K562 (cell line): Measurements from ENCODE around the gene PNMA8B. TPM values are rescaled to one million over a fixed set of nuclear protein-coding genes. Genes with fewer than 3 reads are reported as not detected.

Experiments used
- ATAC-seq: fragments of 200-7000 bp; cut with Tn5 transposase; 3 replicates; pipeline ENCODE4 v1.9.1; 2020; ENCODE audit warnings: moderate library complexity
- BruUV-seq: library from RNA; stranded (reverse); fragments of 400-500 nt; replicated peaks from 2 replicates; lab custom pipeline; 2021; lab: Mats Ljungman, UMichigan
- CTCF ChIA-PET: fragments of 300-600 bp; formaldehyde crosslinking; extraction: SDS; loops from one replicate; lab custom pipeline; 2021; ENCODE audit warnings: low intra/inter-chr PET ratio; lab: Yijun Ruan, JAX
- POLR2A ChIA-PET: fragments of 300-600, 350-650 bp; sonication (Branson Sonifier 250); formaldehyde crosslinking; extraction: SDS; loops from one replicate; lab custom pipeline; 2021; ENCODE audit warnings: antibody characterized with exemption, inconsistent platforms; lab: Yijun Ruan, JAX
- DNase-seq, 4 experiments: peaks; one replicate each; pipeline versions ENCODE4 v3.0.0 to v3.0.0-alpha.2; 2011 to 2018; ENCODE audit warnings: low spot score in 3 of 4, mixed read lengths in 3 of 4; ENCODE audit errors: extremely low read depth in 1 of 4
- FAIRE-seq: peaks from 2 replicates; lab custom pipeline; 2011; peaks lifted over from hg19 to GRCh38; lab: Jason Lieb, UNC
- H2AFZ ChIP-seq: 2 replicates; pipeline ENCODE4 v1.6.0; 2011; ENCODE audit warnings: low read depth, low read length, control low read depth, inconsistent platforms
- H3K27ac ChIP-seq: fragments of 200-600 bp; 3 replicates; pipeline ENCODE4 v1.8.0; 2011; ENCODE audit warnings: low read depth, mild to moderate bottlenecking, control low read depth, inconsistent platforms, low read length, moderate library complexity, mixed read lengths; ENCODE audit errors: extremely low read depth
- H3K27me3 ChIP-seq, 2 experiments: fragments of 300-600 bp in 1 of 2; 2 replicates in 1 of 2; 3 replicates in 1 of 2; pipeline versions ENCODE4 v1.6.0 to v1.8.0; 2011; ENCODE audit warnings: inconsistent platforms in 2 of 2, low read length in 2 of 2, mild to moderate bottlenecking in 1 of 2, mixed read lengths in 1 of 2, moderate library complexity in 1 of 2; ENCODE audit not compliant: control insufficient read depth in 2 of 2, insufficient read depth in 2 of 2
- H3K36me3 ChIP-seq: fragments of 300-600 bp; 3 replicates; pipeline ENCODE4 v1.8.0; 2011; ENCODE audit warnings: mild to moderate bottlenecking, low read length, inconsistent platforms; ENCODE audit not compliant: control insufficient read depth, insufficient read depth
- H3K4me1 ChIP-seq, 2 experiments: fragments of 200-600 bp in 1 of 2; replicated peaks in 1 of 2; 2 replicates in 1 of 2; 3 replicates in 1 of 2; pipeline versions ENCODE4 v1.5.1 to v1.8.0; 2011; ENCODE audit warnings: inconsistent platforms in 2 of 2, low read length in 2 of 2, mild to moderate bottlenecking in 1 of 2, mixed read lengths in 1 of 2, moderate library complexity in 1 of 2; ENCODE audit not compliant: control insufficient read depth in 2 of 2, insufficient read depth in 2 of 2
- H3K4me2 ChIP-seq: 2 replicates; pipeline ENCODE4 v1.6.1; 2011; ENCODE audit warnings: low read length, control low read depth, inconsistent platforms, mixed read lengths; ENCODE audit not compliant: insufficient read depth
- H3K4me3 ChIP-seq: fragments of 200-600 bp; sonication (generic), shearing (Covaris generic); 2 replicates; pipeline ENCODE4 v1.5.1; 2016; ENCODE audit warnings: control low read depth, inconsistent platforms
- H3K79me2 ChIP-seq: fragments of 200-600 bp; 3 replicates; pipeline ENCODE4 v1.8.0; 2011; ENCODE audit warnings: low read length, inconsistent platforms; ENCODE audit not compliant: control insufficient read depth, insufficient read depth
- H3K9ac ChIP-seq, 2 experiments: 2 replicates each; pipeline versions ENCODE4 v1.6.0 to v1.6.1; 2011; ENCODE audit warnings: low read depth in 2 of 2, low read length in 2 of 2, control low read depth in 1 of 2, inconsistent platforms in 1 of 2, mild to moderate bottlenecking in 1 of 2, mixed read lengths in 1 of 2; ENCODE audit not compliant: insufficient read depth in 1 of 2
- H3K9me1 ChIP-seq: one replicate; pipeline ENCODE4 v1.6.0; 2011; ENCODE audit warnings: inconsistent platforms, mild to moderate bottlenecking, low read length, moderate library complexity; ENCODE audit not compliant: control insufficient read depth, insufficient read depth
- H3K9me3 ChIP-seq: replicated peaks from 2 replicates; pipeline ENCODE4 v1.5.1; 2011; ENCODE audit warnings: low read depth, low read length, inconsistent platforms; ENCODE audit not compliant: control insufficient read depth, insufficient read depth
- H4K20me1 ChIP-seq: replicated peaks from 2 replicates; pipeline ENCODE4 v1.6.1; 2011; ENCODE audit warnings: low read length, inconsistent platforms, mixed read lengths; ENCODE audit not compliant: control insufficient read depth, insufficient read depth
- BCOR ChIP-seq: fragments of 450-650 bp; IDR thresholded peaks from 2 replicates; pipeline ENCODE4 v1.6.1; 2016
- BRD9 ChIP-seq: fragments of 450-650 bp; IDR thresholded peaks from 2 replicates; pipeline ENCODE4 v1.6.1; 2018; ENCODE audit warnings: low read depth; ENCODE audit not compliant: partially characterized antibody
- JUN ChIP-seq, 2 experiments: sonication (generic) in 1 of 2; formaldehyde crosslinking in 1 of 2; IDR thresholded peaks; 2 replicates each; pipeline versions ENCODE4 v1.6.1 to v1.8.0; 2012 to 2022; ENCODE audit warnings: borderline replicate concordance in 2 of 2, mild to moderate bottlenecking in 2 of 2, improper control_type of control experiment in 1 of 2, low read depth in 1 of 2, low read length in 1 of 2, missing genetic modification reagents in 1 of 2
- KDM1A ChIP-seq, 2 experiments: fragments of 450-650 bp; IDR thresholded peaks; 2 replicates each; pipeline ENCODE4 v1.6.1; 2016; ENCODE audit warnings: mild to moderate bottlenecking in 2 of 2
- MTA1 ChIP-seq: fragments of 450-650 bp; IDR thresholded peaks from 2 replicates; pipeline ENCODE4 v1.6.1; 2017; ENCODE audit warnings: borderline replicate concordance
- NFRKB ChIP-seq: fragments of 450-650 bp; IDR thresholded peaks from 2 replicates; pipeline ENCODE4 v1.6.1; 2016; ENCODE audit warnings: low read depth
- PTBP1 ChIP-seq: fragments of 200-400 bp; formaldehyde crosslinking; IDR thresholded peaks from 2 replicates; pipeline ENCODE4 v1.6.1; 2017; ENCODE audit warnings: low read depth, low read length
- RBM25 ChIP-seq: fragments of 200-400 bp; formaldehyde crosslinking; IDR thresholded peaks from 2 replicates; pipeline ENCODE4 v1.6.1; 2018; ENCODE audit warnings: low read length, low read depth, moderate library complexity; ENCODE audit not compliant: severe bottlenecking
- RCOR1 ChIP-seq, 2 experiments: IDR thresholded peaks; 2 replicates each; pipeline ENCODE4 v1.6.1; 2012; ENCODE audit warnings: low read depth in 2 of 2, low read length in 2 of 2, borderline replicate concordance in 1 of 2, improper control_type of control experiment in 1 of 2
- YBX1 ChIP-seq: fragments of 450-650 bp; IDR thresholded peaks from 2 replicates; pipeline ENCODE4 v1.7.1; 2016; ENCODE audit warnings: mild to moderate bottlenecking
- ZFP36 ChIP-seq: fragments of 150-350 bp; IDR thresholded peaks from 2 replicates; pipeline ENCODE4 v1.6.1; 2018; ENCODE audit warnings: low read length, low read depth; ENCODE audit not compliant: partially characterized antibody
- ZNF280A ChIP-seq: fragments of 450-650 bp; IDR thresholded peaks from 2 replicates; pipeline ENCODE4 v1.6.1; 2018; ENCODE audit warnings: mild to moderate bottlenecking, low read depth; ENCODE audit not compliant: partially characterized antibody
- WGBS: fragments of 100-300 bp; shearing (Covaris generic); methylation state at CpG from one replicate; pipeline ENCODE4 v1.1.6; 2016; ENCODE audit warnings: low coverage, mixed read lengths; ENCODE audit not compliant: insufficient coverage; ENCODE audit errors: missing lambda C conversion rate; 5-methylcytosine and 5-hydroxymethylcytosine counted together
- in situ Hi-C: fragments of 300-500 bp; cut with MboI; formaldehyde crosslinking; loops from 4 replicates; pipeline ENCODE4 v1.15.0; 2018; ENCODE audit warnings: inconsistent platforms, mixed read lengths
- intact Hi-C: fragments of 100-400 bp; cut with micrococcal nuclease; formaldehyde crosslinking; loops from 2 replicates; pipeline ENCODE4 v1.14.2; 2022
- polyA plus RNA-seq, 8 experiments: library from polyadenylated mRNA; depleted of rRNA in 4 of 8; stranded (reverse) in 5 of 8; unstranded in 3 of 8; fragments of >200 nt; fragmentation: Nextera tagmentation in 2 of 8; fragmentation: Illumina TruSeq in 1 of 8; extraction: Ambion mirVana in 2 of 8; extraction: Trizol in 1 of 8; gene quantifications; 2 replicates each; pipeline versions ENCODE4 v1.2.1 to v1.2.3, GENCODE V29; 2011 to 2014; ENCODE audit warnings: inconsistent platforms in 1 of 8, missing spikeins in 1 of 8
- total RNA-seq, 7 experiments: library from RNA; depleted of rRNA in 6 of 7; stranded (reverse); fragments of >200 nt in 6 of 7; fragmentation: Illumina TruSeq in 2 of 7; extraction: Trizol in 2 of 7; gene quantifications; 2 replicates each; pipeline versions ENCODE4 v1.2.1 to v1.2.3, GENCODE V29; 2011 to 2021; ENCODE audit warnings: low replicate concordance in 1 of 7

The PNMA8B gene
- total and polyA plus RNA-seq, 9 of the 15 experiments (the other 6 are each of a cell fraction or from before 2014, with no cell fraction given): not detected

- H3K9me3 ChIP-seq: no peaks in the 10 kb centered on the region
- 8% methylated on average over 3 of the region's 3 CpGs for WGBS
- H3K36me3 ChIP-seq: no peaks in the 10 kb centered on the region
- H3K27ac ChIP-seq: no peak overlapping the region
- ChIA-PET CTCF (interaction anchor here (1.6 to 5.7 kb wide), 3 partner anchors 27 to 120 kb away, joined by 10 to 115 read pairs (median 37); no protein-coding TSS in a partner anchor), POLR2A (interaction anchor here (1.4 kb wide), 1 partner anchor 120 kb away, joined by 3 read pairs; no protein-coding TSS in a partner anchor)
- FAIRE-seq: no peak
- no peak overlapping the region for H2AFZ ChIP-seq
- no peaks in the 10 kb centered on the region for H3K79me2 ChIP-seq
- in situ Hi-C loops (no loop called here), intact Hi-C loops (no loop called here)
- no peak overlapping the region for H3K4me2 ChIP-seq
- ATAC-seq: no peak
- no peaks in the 10 kb centered on the region for H3K9me1 ChIP-seq
- no TSS peak for BruUV-seq
- H3K27me3 ChIP-seq: no peaks in the 10 kb centered on the region
- no peak for DNase-seq
- TF ChIP-seq PTBP1 (peak; percentile 87), JUN (IDR thresholded peaks at IDR 0.05; ENCODE audit: borderline replicate concordance, low read depth, low read length) (no peak), JUN (CRISPR knock-in tag; IDR thresholded peaks at IDR 0.05; ENCODE audit: borderline replicate concordance) (no peak), NFRKB (no peak), RCOR1 (IDR thresholded peaks at IDR 0.05; ENCODE audit: borderline replicate concordance in 1 of 2, low read depth in 2 of 2, low read length in 2 of 2) (0 out of 4 replicates have a peak, but pooled peaks of 1 of the 2 experiments have one; percentile 11), BRD9 (no peak), RBM25 (peak; percentile 73), YBX1 (no peak), ZNF280A (no peak), ZFP36 (peak; percentile 79), KDM1A (IDR thresholded peaks at IDR 0.05) (peak in 1 of 2 experiments; percentile 68; a peak in 3 of 4 replicates), MTA1 (no peak), BCOR (peak; percentile 72)
- peaks cover 0 to 8% of the 10 kb centered on the region in 2 experiments; a peak in 3 of 5 replicates for H3K4me1 ChIP-seq
- H3K4me3 ChIP-seq: no peak overlapping the region
- no peaks in the 10 kb centered on the region for H4K20me1 ChIP-seq
- H3K9ac ChIP-seq: no peak overlapping the region
These were observed 19.6 kb upstream of the PNMA8B start for GRCh38 chr19:46515290-46515609.
